Measurements from ENCODE around the gene GABARAPL1. TPM values are rescaled to one million over a fixed set of nuclear protein-coding genes. Genes with fewer than 3 reads are reported as not detected.

Gene GABARAPL1
- total and polyA plus RNA-seq, 2 of the 13 experiments (the other 11 are each of a cell fraction or from before 2014, with no cell fraction given), result 7.9 to 26.1 TPM

GRCh38 chr12:10205220-10205807 is 7.4 kb upstream of the GABARAPL1 start (continued):
- no peak for TF ChIP-seq GPBP1L1 (CRISPR knock-in tag; IDR thresholded peaks at IDR 0.05)
- TF ChIP-seq, protein P1, sequence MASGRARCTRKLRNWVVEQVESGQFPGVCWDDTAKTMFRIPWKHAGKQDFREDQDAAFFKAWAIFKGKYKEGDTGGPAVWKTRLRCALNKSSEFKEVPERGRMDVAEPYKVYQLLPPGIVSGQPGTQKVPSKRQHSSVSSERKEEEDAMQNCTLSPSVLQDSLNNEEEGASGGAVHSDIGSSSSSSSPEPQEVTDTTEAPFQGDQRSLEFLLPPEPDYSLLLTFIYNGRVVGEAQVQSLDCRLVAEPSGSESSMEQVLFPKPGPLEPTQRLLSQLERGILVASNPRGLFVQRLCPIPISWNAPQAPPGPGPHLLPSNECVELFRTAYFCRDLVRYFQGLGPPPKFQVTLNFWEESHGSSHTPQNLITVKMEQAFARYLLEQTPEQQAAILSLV (CRISPR knock-in tag; IDR thresholded peaks at IDR 0.05; ENCODE audit: borderline replicate concordance), result no peak

DNA sequence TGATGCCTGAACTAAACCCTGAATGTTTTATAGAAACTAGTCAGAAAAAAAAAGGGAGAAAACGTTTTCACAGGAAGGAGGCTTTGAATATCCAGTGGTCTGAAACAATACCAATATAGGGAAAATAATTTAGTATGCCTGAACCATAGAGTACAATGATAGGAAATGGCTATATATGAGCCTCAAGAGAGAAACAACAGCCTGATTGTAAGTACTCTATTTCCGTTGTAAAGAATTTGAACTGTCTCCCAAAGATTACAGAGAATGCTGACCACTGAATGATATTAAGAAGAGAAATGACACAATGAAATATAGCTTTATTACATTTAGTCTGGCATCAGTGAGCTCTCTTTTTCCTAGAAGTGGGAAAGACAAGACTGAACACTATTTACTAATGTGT is 5.5 kb upstream of the GABARAPL1 start:
- Histone ChIP-seq H3K36me3 (replicated peaks in 1 of 2; ENCODE audit: control insufficient read depth in 1 of 2, insufficient read depth in 2 of 2, low read length in 2 of 2) (no peaks in the 10 kb centered on the region), H3K4me3 (replicated peaks in 1 of 3; ENCODE audit: insufficient read depth in 1 of 3, low read depth in 2 of 3, low read length in 3 of 3) (no peak overlapping the region), H3K27ac (ENCODE audit: extremely low read length, insufficient read depth, low read length) (no peak overlapping the region), H2AFZ (ENCODE audit: low read length) (no peak overlapping the region), H3K4me2 (ENCODE audit: low read depth, low read length) (no peak overlapping the region), H3K27me3 (ENCODE audit: control insufficient read depth in 1 of 2, insufficient read depth in 2 of 2, low read length in 2 of 2) (peaks cover 0 to 3% of the 10 kb centered on the region in 2 experiments; a peak in 1 of 5 replicates), H3K79me2 (ENCODE audit: insufficient read depth, low read length) (no peaks in the 10 kb centered on the region), H4K20me1 (ENCODE audit: insufficient read depth, low read length) (no peaks in the 10 kb centered on the region), H3K9ac (ENCODE audit: insufficient read depth, low read depth, low read length) (no peak overlapping the region), H3K4me1 (ENCODE audit: insufficient read depth, low read length) (no peaks in the 10 kb centered on the region), H3K9me3 (ENCODE audit: low read length) (no peaks in the 10 kb centered on the region)
- no TSS peak for BruUV-seq (replicated peaks)
- CTCF ChIA-PET (ENCODE audit: low intra/inter-chr PET ratio, low total read pairs), result no interaction called here
- POLR2A ChIA-PET, result no interaction called here
- in situ Hi-C loops (cut with HindIII; ENCODE audit: extremely low pct_ligation_motif_present, low pct_unique_long_range_greater_than_20kb), result no loop called here
- no peak for ATAC-seq
- no peak for FAIRE-seq
- 15% methylated on average over 2 of the region's 2 CpGs for WGBS (ENCODE audit: low lambda C conversion rate)
- TF ChIP-seq ZNF709 (CRISPR knock-in tag; IDR thresholded peaks at IDR 0.05) (no peak), ZNF460 (CRISPR knock-in tag; IDR thresholded peaks at IDR 0.05; ENCODE audit: borderline replicate concordance) (no peak)
- TF ChIP-seq, protein P2, sequence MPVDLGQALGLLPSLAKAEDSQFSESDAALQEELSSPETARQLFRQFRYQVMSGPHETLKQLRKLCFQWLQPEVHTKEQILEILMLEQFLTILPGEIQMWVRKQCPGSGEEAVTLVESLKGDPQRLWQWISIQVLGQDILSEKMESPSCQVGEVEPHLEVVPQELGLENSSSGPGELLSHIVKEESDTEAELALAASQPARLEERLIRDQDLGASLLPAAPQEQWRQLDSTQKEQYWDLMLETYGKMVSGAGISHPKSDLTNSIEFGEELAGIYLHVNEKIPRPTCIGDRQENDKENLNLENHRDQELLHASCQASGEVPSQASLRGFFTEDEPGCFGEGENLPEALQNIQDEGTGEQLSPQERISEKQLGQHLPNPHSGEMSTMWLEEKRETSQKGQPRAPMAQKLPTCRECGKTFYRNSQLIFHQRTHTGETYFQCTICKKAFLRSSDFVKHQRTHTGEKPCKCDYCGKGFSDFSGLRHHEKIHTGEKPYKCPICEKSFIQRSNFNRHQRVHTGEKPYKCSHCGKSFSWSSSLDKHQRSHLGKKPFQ (CRISPR knock-in tag; IDR thresholded peaks at IDR 0.05; ENCODE audit: insufficient replicate concordance), result no peak
- intact Hi-C loops (cut with micrococcal nuclease; ENCODE audit: unreplicated experiment), result no loop called here
- no peak for DNase-seq (ENCODE audit: low spot score)
